ENCODE data around the gene DUSP8. TPM values are rescaled to one million over a fixed set of nuclear protein-coding genes. Genes with fewer than 3 reads are reported as not detected.

The DUSP8 gene
- total RNA-seq, 1 experiment from 2014 or later = 7.7 TPM

- Mint-ChIP-seq H3K9me3 (ENCODE audit: unreplicated experiment) (no peaks in the 10 kb centered on the region), H3K36me3 (ENCODE audit: insufficient read depth, unreplicated experiment) (no peaks in the 10 kb centered on the region), H3K4me3 (ENCODE audit: unreplicated experiment) (no peak overlapping the region), H3K4me1 (ENCODE audit: low read depth, unreplicated experiment) (no peaks in the 10 kb centered on the region), H3K27ac (ENCODE audit: unreplicated experiment) (no peak overlapping the region), H3K27me3 (ENCODE audit: insufficient read depth, unreplicated experiment) (no peaks in the 10 kb centered on the region)
- intact Hi-C loops (cut with micrococcal nuclease; ENCODE audit: unreplicated experiment) = no loop called here
- DNase-seq = no peak
- no peak for TF ChIP-seq CTCF (IDR thresholded peaks at IDR 0.05; ENCODE audit: insufficient read depth in 1 of 2, low read depth in 1 of 2, low read length in 1 of 2, severe bottlenecking in 1 of 2, unreplicated experiment in 1 of 2)
- POLR2A ChIA-PET = interaction anchor here (0.5 kb wide), 1 partner anchor 606 kb away, joined by 3 read pairs; no protein-coding TSS in a partner anchor
- Histone ChIP-seq H3K4me1 (no peaks in the 10 kb centered on the region), H3K4me3 (ENCODE audit: low read depth, low read length) (no peak overlapping the region), H3K27me3 (replicated peaks; ENCODE audit: control insufficient read depth, insufficient read depth, low read length) (no peaks in the 10 kb centered on the region), H3K36me3 (ENCODE audit: control insufficient read depth, insufficient read depth, low read length) (no peaks in the 10 kb centered on the region; the same call in none of the 2 replicates), H3K9me3 (no peaks in the 10 kb centered on the region)
- CTCF ChIA-PET = no interaction called here
- no TSS peak for BruUV-seq (replicated peaks)
These were observed 40.0 kb downstream of the DUSP8 start for GRCh38 chr11:1532014-1532586.

DNA sequence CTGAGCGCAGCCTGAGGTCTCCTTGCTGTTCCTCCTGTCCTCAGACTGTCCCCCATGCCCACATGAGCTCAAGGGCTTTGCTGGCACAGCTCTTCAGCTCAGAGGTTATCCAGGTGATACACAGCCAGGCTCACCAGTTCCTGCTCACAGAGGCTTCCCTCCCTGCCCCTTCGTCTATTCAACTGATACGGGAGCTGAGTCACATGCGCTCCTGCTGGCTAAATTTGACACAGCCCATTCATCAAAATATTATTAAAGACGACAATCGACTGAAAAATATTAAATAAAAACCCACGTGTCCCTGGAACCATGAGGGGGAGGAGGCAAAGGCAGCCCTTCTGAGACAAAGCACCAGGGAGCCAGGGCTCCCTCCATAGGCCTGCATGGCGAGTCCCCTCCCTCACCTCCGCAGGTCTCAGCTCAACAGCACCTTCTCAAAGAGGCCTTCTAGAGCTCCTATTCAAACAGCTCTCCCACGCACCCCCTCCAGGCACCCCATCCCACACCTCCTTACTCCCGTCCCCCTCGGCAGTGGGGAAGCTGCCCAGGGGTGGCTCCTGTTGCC, 40.5 kb downstream of the DUSP8 start:
- no TSS peak for BruUV-seq (replicated peaks)
- no peaks in the 10 kb centered on the region for H3K9me3 Mint-ChIP-seq (ENCODE audit: unreplicated experiment)
- no peaks in the 10 kb centered on the region for H3K4me1 Mint-ChIP-seq (ENCODE audit: low read depth, unreplicated experiment)
- no peaks in the 10 kb centered on the region for H3K36me3 Mint-ChIP-seq (ENCODE audit: insufficient read depth, unreplicated experiment)
- no peak overlapping the region for H3K4me3 ChIP-seq (ENCODE audit: low read depth, low read length)
- H3K27me3 ChIP-seq (replicated peaks; ENCODE audit: control insufficient read depth, insufficient read depth, low read length) = no peaks in the 10 kb centered on the region
- intact Hi-C loops (cut with micrococcal nuclease; ENCODE audit: unreplicated experiment) = no loop called here
- H3K4me1 ChIP-seq = no peaks in the 10 kb centered on the region
- no peaks in the 10 kb centered on the region for H3K9me3 ChIP-seq
- H3K4me3 Mint-ChIP-seq (ENCODE audit: unreplicated experiment) = no peak overlapping the region
- POLR2A ChIA-PET = interaction anchor here (0.5 kb wide), 1 partner anchor 607 kb away, joined by 3 read pairs; no protein-coding TSS in a partner anchor
- CTCF ChIA-PET = no interaction called here
- H3K27me3 Mint-ChIP-seq (ENCODE audit: insufficient read depth, unreplicated experiment) = no peaks in the 10 kb centered on the region
- H3K36me3 ChIP-seq (ENCODE audit: control insufficient read depth, insufficient read depth, low read length) = no peaks in the 10 kb centered on the region; the same call in none of the 2 replicates
- no peak overlapping the region for H3K27ac Mint-ChIP-seq (ENCODE audit: unreplicated experiment)
- TF ChIP-seq CTCF (IDR thresholded peaks at IDR 0.05; ENCODE audit: insufficient read depth in 1 of 2, low read depth in 1 of 2, low read length in 1 of 2, severe bottlenecking in 1 of 2, unreplicated experiment in 1 of 2) = no peak
- no peak for DNase-seq

DNA sequence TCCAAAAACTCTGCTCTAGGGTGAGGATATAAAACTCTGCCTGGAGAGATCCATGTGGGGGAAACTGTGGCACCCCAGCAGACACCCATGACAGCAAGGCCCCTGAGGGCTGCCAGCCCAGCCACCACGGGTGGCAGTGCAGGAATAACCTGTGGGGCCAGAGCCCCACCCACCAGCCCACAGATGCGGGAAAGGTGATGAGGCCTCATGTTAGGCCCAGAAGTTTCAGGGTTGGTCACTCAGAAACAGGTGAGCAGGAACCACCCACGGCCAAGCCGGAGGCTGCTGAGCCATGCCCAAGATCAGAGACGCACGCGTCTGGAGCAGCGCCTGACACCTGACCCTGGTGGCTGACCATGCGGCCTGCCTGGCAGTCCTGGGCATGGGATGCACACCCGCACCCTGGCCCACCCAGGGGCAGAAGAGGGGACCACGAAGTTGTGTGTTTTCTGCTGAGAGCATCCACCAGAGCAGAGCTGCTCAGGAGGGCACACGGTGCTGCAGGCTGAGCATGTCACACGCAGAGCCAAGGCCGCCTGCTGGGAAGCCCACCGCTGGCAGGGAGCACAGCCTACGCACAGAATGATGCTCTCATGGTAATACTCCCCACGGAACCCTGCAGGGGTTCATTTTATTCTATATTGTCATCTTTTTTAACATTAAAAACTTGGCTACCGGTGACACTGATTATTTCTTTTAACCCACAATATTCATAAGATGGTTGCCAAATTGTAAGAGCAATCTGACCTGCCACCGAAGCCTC, 41.2 kb downstream of the DUSP8 start:
- Histone ChIP-seq H3K4me3 (ENCODE audit: low read depth, low read length) (no peak overlapping the region), H3K27me3 (replicated peaks; ENCODE audit: control insufficient read depth, insufficient read depth, low read length) (no peaks in the 10 kb centered on the region), H3K9me3 (no peaks in the 10 kb centered on the region), H3K36me3 (ENCODE audit: control insufficient read depth, insufficient read depth, low read length) (no peaks in the 10 kb centered on the region; the same call in none of the 2 replicates), H3K4me1 (no peaks in the 10 kb centered on the region)
- no peak for TF ChIP-seq CTCF (IDR thresholded peaks at IDR 0.05; ENCODE audit: insufficient read depth in 1 of 2, low read depth in 1 of 2, low read length in 1 of 2, severe bottlenecking in 1 of 2, unreplicated experiment in 1 of 2)
- Mint-ChIP-seq H3K27me3 (ENCODE audit: insufficient read depth, unreplicated experiment) (no peaks in the 10 kb centered on the region), H3K4me1 (ENCODE audit: low read depth, unreplicated experiment) (no peaks in the 10 kb centered on the region), H3K9me3 (ENCODE audit: unreplicated experiment) (no peaks in the 10 kb centered on the region), H3K4me3 (ENCODE audit: unreplicated experiment) (no peak overlapping the region), H3K27ac (ENCODE audit: unreplicated experiment) (no peak overlapping the region), H3K36me3 (ENCODE audit: insufficient read depth, unreplicated experiment) (no peaks in the 10 kb centered on the region)
- CTCF ChIA-PET = no interaction called here
- no peak for DNase-seq
- BruUV-seq (replicated peaks) = no TSS peak
- POLR2A ChIA-PET = no interaction called here
- intact Hi-C loops (cut with micrococcal nuclease; ENCODE audit: unreplicated experiment) = no loop called here

Data from Caco-2 (cell line).